ENCODE measurements around the gene PUM1.
"Not testable (repeated sequence)": the region's sequence is repeated elsewhere in the genome, so short reads cannot be mapped to it uniquely, and the experiment has no call there.

The PUM1 gene

GRCh38 chr1:31065310-31066217, at the start of gene PUM1:
PUM1 (minus strand) TSS chr1:31065717; CDS start chr1:31059566, 6,151 bp downstream.
- peak; percentile 65 to 98 (median 92) for DNase-seq

GRCh38 chr1:31112266-31112935, 46.9 kb upstream of the PUM1 start:
- no peak for DNase-seq

DNA sequence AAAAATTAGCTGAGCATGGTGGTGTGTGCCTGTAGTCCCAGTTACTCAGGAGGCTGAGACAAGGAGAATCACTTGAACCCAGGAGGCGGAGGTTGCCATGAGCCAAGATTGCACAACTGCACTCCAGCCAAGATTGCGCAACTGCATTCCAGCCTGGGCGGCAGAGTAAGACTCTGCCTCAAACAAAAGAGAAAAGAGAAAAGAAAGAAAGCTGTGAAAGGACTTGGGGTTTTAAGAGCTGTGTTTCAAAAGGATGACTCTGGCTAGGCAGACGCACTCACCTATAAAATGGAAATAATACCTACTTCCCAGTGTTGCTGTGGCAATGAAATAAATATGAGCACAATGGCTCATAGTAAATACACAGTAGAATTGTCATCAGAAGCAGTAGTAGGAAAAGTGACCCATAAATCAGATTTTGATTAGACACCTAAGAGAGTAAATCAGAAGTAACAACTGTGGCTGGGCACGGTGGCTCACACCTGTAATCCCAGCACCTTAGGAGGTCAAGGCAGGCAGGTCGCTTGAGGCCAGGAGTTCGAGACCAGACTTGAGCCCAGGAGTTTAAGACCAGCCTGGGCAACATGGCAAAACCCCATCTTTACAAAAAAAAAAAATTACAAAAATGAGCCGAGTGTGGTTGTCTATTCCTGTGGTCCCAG, 45.9 kb upstream of the PUM1 start:
- DNase-seq, result peak in 1 of 56 donors; percentile 8

- DNase-seq, result no peak
Measured at GRCh38 chr1:31110846-31111245, 45.3 kb upstream of the PUM1 start.

- DNase-seq, result no peak
Measured at GRCh38 chr1:31108861-31109260, 43.3 kb upstream of the PUM1 start.

- DNase-seq, result no peak
Measured at GRCh38 chr1:31105646-31106045, 40.1 kb upstream of the PUM1 start.

DNA sequence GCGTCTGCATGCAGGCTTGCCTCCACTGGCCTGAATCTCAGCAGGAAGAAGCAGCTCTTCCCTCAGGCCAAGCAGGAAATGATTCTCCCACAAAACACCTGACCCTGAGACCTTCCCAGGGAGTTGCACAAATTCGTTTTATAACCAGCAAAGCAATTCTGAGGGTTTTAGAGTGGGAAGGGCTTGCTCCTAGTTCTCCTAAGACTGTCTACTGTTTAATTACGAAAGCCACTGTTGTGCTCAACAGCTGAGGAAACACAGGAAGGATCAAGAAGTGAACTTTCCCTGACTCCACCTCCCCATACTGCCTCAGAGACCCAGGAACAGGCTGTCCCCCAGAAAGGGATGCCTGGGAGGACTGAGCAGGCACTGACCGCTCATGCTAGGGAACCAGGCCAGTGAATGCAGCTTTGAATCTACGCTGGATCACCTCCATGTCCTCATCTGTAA, 37.0 kb upstream of the PUM1 start:
- no peak for DNase-seq

DNA sequence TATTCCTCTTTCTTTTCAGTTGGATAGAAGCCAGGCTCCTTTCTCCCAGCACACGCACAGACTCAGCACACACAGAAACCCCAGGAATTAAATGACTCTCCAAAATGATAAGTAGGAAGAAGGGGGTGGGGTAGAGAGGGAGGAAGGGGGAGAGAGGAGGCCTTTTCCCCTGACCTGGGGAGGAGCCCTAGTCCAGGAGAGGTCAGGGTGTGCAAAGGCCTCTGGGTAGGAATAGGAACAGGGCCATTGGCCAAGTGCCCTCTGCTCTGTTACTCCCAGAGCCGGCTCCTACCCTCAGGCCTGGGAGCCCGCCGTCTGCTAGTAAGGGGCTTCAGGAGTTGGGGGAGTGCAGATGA, 35.6 kb upstream of the PUM1 start:
- no peak for DNase-seq

DNA sequence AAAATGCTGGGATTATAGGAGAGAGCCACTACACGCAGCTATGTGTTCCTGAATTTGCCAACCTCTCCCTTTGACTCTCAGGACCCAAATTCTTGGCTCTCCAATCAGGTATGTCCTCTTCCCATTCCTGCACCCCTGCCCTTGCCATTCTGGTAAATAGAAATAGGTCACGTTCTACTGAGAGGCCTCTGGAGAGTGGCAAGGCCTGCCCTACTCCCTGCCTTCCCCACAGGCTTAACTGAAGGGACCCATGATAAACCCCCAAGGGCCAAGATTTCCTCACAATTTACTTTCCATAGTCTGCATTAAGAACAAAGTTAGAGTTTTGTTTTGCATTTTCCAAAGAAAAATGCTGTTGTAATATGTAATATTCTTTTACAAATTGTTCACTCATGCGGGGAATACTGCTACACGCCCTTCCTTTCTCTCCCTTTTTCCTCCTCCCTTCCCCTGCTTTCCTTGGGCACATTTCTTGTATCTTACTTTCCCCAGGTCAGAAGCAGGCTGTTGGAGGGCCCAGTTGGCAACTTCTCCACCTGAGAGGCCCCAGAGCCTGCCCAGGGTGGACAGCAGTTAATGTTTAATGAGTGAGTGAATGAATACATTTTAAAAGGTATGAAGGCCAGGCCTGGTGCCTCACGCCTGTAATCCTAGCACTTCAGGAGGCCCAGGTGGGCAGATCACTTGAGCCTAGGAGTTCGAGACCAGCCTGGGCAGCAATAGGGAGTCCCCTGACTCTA, 33.9 kb upstream of the PUM1 start:
- DNase-seq, result no peak

GRCh38 chr1:31095985-31096384, 30.5 kb upstream of the PUM1 start:
- no peak for DNase-seq

DNA sequence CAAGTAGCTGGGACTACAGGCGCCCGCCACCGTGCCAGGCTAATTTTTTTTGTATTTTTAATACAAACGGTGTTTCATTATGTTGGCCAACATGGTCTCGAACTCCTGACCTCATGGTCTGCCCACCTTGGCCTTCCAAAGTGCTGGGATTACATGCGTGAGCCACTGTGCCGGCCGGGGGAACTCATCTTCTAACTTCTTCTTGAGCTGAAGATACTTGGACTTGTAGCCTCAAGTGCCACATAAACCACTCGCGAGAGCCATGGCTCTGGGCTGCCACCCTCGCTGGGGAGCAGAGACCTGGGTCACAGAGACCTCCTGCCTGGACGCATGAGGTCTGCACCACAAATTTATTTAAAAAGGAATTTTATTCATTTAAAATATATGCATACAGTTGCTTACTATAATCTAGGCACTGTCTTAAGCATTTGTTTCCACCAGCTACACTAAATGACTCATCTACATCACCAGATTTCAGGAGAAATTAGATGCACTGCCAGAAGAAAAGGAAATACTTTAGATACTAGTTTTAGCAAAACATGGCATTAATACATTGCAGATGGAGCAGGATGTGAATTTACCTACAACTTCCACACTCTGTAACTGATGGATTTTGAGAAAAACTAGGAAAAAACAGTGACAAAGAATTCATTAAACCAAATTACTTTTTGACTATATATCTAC, 29.9 kb upstream of the PUM1 start:
- no peak for DNase-seq

- not testable (repeated sequence) for DNase-seq
Measured at GRCh38 chr1:31088081-31088480, 22.6 kb upstream of the PUM1 start.

GRCh38 chr1:31084782-31085569, 19.5 kb upstream of the PUM1 start:
- no peak for DNase-seq

DNA sequence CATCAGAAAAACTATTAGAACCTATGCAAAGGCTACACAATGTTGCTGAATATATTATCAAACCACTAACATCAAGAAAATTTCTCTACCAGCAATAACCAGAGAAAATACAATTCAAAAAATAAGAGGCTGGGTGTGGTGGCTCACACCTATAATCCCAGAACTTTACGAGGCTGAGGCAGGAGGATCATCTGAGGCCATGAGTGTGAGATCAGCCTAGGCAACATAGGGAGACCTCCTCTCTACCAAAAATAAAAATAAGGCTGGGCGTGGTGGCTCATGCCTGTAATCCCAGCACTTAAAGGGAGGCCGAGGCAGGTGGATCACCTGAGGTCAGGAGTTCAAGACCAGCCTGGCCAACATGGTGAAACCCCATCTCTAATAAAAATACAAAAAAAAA, 16.9 kb upstream of the PUM1 start:
- no peak for DNase-seq

DNA sequence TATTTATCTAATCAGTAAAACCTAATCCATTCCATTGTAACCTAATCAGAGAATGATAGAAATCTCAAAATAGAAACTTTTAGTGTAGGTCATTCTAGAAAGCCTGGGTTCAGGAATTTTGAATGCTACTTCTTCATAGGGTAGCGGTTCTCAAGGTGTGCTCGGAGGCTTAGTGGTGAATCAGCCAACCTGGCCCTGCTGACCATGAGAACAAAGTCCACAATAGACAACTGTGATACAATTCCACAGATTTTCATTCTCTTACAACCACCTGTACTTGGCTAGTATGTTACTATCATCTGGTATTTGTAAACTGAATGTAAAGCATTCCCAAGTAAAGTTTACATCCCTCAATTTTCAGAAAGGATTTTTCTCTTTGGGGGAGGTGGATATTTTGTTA, 7.5 kb upstream of the PUM1 start:
- DNase-seq, result no peak

GRCh38 chr1:31072304-31072746, 6.8 kb upstream of the PUM1 start:
- DNase-seq, result no peak

DNA sequence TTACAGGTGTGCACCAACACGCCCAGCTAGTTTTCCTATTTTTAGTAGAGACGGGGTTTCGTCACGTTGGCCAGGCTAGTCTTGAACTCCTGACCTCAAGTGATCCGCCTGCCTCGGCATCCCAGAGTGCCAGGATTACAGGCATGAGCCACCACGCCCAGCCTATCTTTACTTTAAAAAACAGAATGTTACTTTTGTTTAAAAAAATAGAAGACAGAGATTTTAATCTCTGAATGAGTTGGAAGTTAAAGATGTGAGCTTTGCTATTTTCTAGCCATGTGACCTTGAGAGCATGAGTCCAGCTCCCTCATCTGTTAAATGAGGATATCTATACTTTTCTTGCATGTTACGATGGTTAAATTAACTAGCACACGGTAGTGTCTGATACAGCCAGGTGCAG, 3.9 kb upstream of the PUM1 start:
- DNase-seq, result no peak

DNA sequence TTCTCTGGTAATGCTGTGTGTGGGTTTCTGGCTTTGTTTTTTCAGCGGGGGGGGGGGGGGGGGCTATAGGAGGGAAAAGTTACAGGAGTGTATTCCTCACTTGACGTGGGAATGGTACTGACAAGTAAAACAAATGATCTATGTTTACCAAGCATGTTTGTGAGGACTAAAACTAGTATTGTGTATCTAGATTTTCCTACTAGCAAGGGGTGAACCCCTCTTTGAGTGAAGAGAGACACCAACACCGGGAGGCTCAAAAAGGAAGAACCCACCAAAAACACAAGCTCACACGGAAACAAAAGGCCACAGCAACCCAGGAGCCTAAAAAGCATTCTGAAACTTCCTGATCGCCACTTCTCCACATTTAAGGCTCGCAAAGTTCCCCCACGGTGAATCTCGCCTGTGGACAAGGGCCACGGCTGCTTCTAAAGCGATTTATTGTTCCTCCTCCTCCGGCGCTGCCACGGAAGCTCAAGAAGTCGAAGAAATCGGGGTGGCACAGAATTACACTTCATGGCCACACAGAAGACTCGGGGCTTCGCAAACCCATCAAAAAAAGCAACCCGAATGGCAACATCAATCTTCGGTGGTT, 703 bp downstream of the PUM1 start:
- DNase-seq, result peak in 35 of 56 donors; percentile 4 to 85 (median 61)

- no peak for DNase-seq
Measured at GRCh38 chr1:31064111-31064717, 1.3 kb downstream of the PUM1 start.
